Esophagus squamous epithelium (tissue), 5 donors: Measurements from ENCODE around the gene KLF7. TPM values are rescaled to one million over a fixed set of nuclear protein-coding genes. Genes with fewer than 3 reads are reported as not detected.

ENCODE experiments used
- DNase-seq: peaks from one replicate; lab custom pipeline; 2025; lab: John Stamatoyannopoulos, UW
- H3K27ac ChIP-seq, 4 donors: fragments of 200-600 bp; sonication (generic); one replicate each; pipeline ENCODE4 v1.5.1; 2016 to 2019; ENCODE audit warnings: mild to moderate bottlenecking in 1 of 4
- H3K27me3 ChIP-seq, 4 donors: fragments of 200-600 bp; sonication (generic); 1 replicate in 3 of 4; 2 replicates in 1 of 4; pipeline versions ENCODE4 v1.5.1 to v1.6.0; 2017 to 2021; ENCODE audit warnings: antibody characterized with exemption in 1 of 4
- H3K36me3 ChIP-seq, 3 donors: fragments of 200-600 bp; sonication (generic); one replicate each; pipeline ENCODE4 v1.5.1; 2016 to 2019
- H3K4me1 ChIP-seq, 3 donors: fragments of 200-600 bp; sonication (generic); one replicate each; pipeline ENCODE4 v1.5.1; 2017 to 2019
- H3K4me3 ChIP-seq, 4 donors: fragments of 200-600 bp; sonication (generic); 1 replicate in 3 of 4; 2 replicates in 1 of 4; pipeline ENCODE4 v1.5.1; 2016 to 2019; ENCODE audit warnings: mild to moderate bottlenecking in 2 of 4, moderate library complexity in 1 of 4
- H3K9me3 ChIP-seq, 3 donors: fragments of 200-600 bp; sonication (generic); one replicate each; pipeline ENCODE4 v1.5.1; 2016 to 2019
- POLR2A ChIP-seq, 4 donors: fragments of 450-650 bp; IDR thresholded peaks; one replicate each; pipeline ENCODE4 v1.6.1; 2017; ENCODE audit warnings: antibody characterized with exemption in 4 of 4, mild to moderate bottlenecking in 4 of 4, moderate library complexity in 3 of 4
- WGBS, 2 donors: methylation state at CpG; one replicate each; pipeline ENCODE4 v1.1.5; 2018; 5-methylcytosine and 5-hydroxymethylcytosine counted together
- intact Hi-C: fragments of 100-400 bp; cut with DNase I; formaldehyde crosslinking; loops from one replicate; pipeline ENCODE4 v1.15.0; 2022
- total RNA-seq, 4 donors: library from RNA; depleted of rRNA; stranded (reverse); fragments of >200 nt; gene quantifications; one replicate each; pipeline ENCODE4 v1.1.0, GENCODE V29; 2016
- TF ChIP-seq, protein P1 (sequence below), 6 experiments: fragments of 450-650 bp in 4 of 6; fragments of 200-600 bp in 2 of 6; sonication (generic) in 2 of 6; IDR thresholded peaks; one replicate each; pipeline ENCODE4 v1.5.1; 2016 to 2019; ENCODE audit warnings: antibody characterized with exemption in 6 of 6, mild to moderate bottlenecking in 4 of 6, moderate library complexity in 4 of 6
- donor health status: DM: yes; HTN: yes; CAD: no.

The KLF7 gene
- total RNA-seq, 4 donors from 2014 or later = 6.5 to 24.8 (median 15.2) TPM

DNA sequence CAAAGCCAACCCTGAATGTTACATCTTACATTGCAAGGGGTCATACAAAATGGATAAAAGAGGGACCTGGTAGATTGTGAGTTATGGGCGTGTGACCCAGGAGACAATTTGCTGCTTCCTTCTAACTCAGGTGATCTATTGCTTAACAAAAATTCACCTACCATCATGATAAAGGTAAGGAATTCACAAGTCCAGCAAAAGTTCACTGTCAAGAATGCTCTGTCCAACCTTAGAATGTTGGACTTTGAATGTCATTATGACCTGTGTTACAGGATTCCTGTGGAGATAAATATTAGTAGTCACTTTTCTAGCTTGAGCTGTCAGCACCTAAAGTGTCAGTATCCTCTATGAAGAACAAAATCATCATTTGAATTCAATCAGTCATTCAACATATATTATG lies 7.9 kb upstream of the KLF7 start:
- H3K9me3 ChIP-seq = no peaks in the 10 kb centered on the region
- TF ChIP-seq, protein P1, sequence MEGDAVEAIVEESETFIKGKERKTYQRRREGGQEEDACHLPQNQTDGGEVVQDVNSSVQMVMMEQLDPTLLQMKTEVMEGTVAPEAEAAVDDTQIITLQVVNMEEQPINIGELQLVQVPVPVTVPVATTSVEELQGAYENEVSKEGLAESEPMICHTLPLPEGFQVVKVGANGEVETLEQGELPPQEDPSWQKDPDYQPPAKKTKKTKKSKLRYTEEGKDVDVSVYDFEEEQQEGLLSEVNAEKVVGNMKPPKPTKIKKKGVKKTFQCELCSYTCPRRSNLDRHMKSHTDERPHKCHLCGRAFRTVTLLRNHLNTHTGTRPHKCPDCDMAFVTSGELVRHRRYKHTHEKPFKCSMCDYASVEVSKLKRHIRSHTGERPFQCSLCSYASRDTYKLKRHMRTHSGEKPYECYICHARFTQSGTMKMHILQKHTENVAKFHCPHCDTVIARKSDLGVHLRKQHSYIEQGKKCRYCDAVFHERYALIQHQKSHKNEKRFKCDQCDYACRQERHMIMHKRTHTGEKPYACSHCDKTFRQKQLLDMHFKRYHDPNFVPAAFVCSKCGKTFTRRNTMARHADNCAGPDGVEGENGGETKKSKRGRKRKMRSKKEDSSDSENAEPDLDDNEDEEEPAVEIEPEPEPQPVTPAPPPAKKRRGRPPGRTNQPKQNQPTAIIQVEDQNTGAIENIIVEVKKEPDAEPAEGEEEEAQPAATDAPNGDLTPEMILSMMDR (IDR thresholded peaks at IDR 0.05) = no peak
- TF ChIP-seq POLR2A (IDR thresholded peaks at IDR 0.05) = no peak
- intact Hi-C loops = no loop called here
- no peak overlapping the region for H3K27ac ChIP-seq
- H3K4me3 ChIP-seq = no peak overlapping the region
- WGBS, 2 donors = 75 to 100% methylated on average over 1 of the region's 1 CpG
- no peak for DNase-seq
- no peaks in the 10 kb centered on the region for H3K4me1 ChIP-seq
- no peaks in the 10 kb centered on the region for H3K27me3 ChIP-seq
- H3K36me3 ChIP-seq = no peaks in the 10 kb centered on the region

DNA sequence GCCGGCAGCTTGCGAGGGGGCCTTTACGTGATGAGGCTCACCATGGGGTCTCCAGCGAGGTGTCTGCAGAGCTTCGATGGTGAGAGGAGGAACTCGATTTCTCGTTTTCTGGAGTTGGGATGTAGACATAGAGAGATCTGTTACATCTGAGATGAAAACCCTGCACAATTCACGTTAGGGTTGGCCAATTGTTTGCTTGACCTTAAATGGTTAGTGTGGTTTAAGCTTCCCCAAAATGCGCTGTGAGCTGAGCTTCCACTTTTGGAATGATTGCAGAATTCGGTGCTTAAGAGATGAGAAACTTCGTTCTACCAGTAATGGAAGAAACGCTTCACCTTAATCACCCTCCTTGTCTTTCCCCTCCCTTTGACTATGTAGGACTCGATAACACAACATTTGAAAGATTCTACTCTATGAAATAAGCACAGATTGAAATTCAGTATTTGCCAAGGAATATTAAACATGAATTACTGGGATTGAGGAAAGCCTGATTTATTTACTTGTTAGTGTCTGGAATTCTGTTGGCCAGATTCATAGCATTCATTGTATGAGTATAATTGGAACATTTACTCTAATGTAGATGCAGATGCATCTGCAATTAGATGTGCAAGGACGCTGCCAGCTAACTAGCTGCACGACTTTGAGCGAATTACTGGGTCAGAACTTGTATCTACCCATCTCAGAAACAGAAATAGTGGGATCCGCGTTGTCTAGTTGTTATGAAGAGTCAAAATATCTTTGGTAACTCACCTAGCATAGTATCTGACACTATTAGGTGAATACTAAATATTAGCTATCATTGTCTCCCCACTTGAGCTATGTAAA lies 1.6 kb upstream of the KLF7 start:
- Histone ChIP-seq H3K27me3 (no peaks in the 10 kb centered on the region), H3K27ac (peak overlapping the region; percentile 93 to 100 (median 100)), H3K4me3 (peak overlapping the region; percentile 68 to 91 (median 76)), H3K9me3 (no peaks in the 10 kb centered on the region), H3K4me1 (peaks cover 2 to 33% (median 8%) of the 10 kb centered on the region in 3 donors), H3K36me3 (no peaks in the 10 kb centered on the region)
- DNase-seq = no peak
- intact Hi-C loops = loop anchor here (10.0 kb wide), 1 partner anchor 297 kb away; no protein-coding TSS in a partner anchor
- no peak for TF ChIP-seq POLR2A (IDR thresholded peaks at IDR 0.05)
- TF ChIP-seq, protein P1 (IDR thresholded peaks at IDR 0.05) = no peak
- WGBS, 2 donors = 24 to 27% methylated on average over 18 of the region's 18 CpGs

DNA sequence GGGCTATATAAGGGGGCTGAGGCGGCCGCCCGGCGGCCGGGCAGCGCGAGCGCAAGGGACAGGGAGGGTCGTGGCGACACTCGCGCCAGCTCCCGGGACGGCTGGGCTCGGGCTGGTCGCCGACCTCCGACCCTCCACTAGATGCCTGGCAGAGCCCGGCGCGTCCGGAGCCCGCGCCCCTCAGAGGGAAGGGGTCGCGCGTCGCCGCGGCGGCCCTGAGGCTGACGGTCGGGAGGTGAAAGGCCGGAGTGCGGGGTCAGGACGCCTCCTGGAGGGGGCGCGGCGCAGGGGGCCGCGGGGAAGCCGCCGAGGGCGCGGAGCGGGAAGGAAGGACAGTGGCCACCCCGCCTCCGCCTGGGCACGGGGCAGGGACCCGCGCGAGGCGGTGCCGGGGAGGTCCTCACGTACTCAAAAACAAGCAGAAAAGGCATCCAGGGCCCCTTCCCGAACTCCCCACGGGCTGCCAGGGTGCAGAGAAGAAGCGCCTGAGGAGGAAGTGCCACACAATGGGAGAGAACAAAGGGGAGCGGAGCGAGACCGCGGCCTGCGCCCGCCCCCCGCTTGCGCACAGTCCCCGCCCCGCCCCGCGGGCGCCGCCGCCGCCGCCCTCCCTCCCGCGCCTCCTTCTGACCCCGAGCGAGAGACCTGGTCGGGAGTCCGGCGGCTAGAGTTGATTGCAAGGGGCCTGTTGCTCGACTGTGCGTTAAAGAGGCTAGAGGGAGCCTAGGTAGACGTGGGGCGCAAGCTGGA lies 776 bp upstream of the KLF7 start:
- 0 to 4% methylated on average over 2 to 4 of the region's 86 CpGs for WGBS, 2 donors
- H3K27ac ChIP-seq = peak overlapping the region; percentile 93 to 100 (median 100)

DNA sequence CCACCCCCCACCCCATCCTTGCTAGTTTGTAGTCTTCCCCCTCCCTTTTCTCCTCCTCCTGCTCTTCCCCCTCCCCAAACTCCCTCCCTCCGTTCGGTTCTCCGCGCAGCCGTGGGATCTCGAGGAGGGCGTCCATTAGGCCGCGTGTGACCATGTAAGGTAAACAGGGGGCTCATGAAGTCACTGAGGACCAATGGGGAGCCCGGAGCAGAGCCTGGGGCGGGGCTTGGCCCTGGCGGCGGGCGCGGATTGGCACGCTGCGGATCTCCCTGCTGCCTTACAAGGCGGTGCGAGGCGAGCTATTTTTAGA lies 246 bp upstream of the KLF7 start:
- peak overlapping the region; percentile 93 to 100 (median 100) for H3K27ac ChIP-seq
- TF ChIP-seq POLR2A (IDR thresholded peaks at IDR 0.05) = no peak
- TF ChIP-seq, protein P1 (IDR thresholded peaks at IDR 0.05) = no peak

More for the DNA sequence above, 776 bp upstream of the KLF7 start:
- Histone ChIP-seq H3K27me3 (no peaks in the 10 kb centered on the region), H3K36me3 (no peaks in the 10 kb centered on the region), H3K9me3 (no peaks in the 10 kb centered on the region), H3K4me3 (peak overlapping the region; percentile 68 to 91 (median 76)), H3K4me1 (peaks cover 8 to 41% (median 9%) of the 10 kb centered on the region in 3 donors)
- TF ChIP-seq, protein P1 (IDR thresholded peaks at IDR 0.05) = peak in 2 of 6 experiments; percentile 47 to 52
- peak in 3 of 4 donors; percentile 82 to 97 (median 97) for TF ChIP-seq POLR2A (IDR thresholded peaks at IDR 0.05)
- DNase-seq = peak; percentile 29
- intact Hi-C loops = loop anchor here (10.0 kb wide), 1 partner anchor 298 kb away; no protein-coding TSS in a partner anchor

More for the DNA sequence above, 246 bp upstream of the KLF7 start:
- no CpG with 5 or more reads among the region's 20 CpGs for WGBS, 2 donors
- Histone ChIP-seq H3K4me3 (peak overlapping the region; percentile 68 to 91 (median 76)), H3K27me3 (no peaks in the 10 kb centered on the region), H3K9me3 (no peaks in the 10 kb centered on the region), H3K4me1 (peaks cover 8 to 46% (median 14%) of the 10 kb centered on the region in 3 donors), H3K36me3 (no peaks in the 10 kb centered on the region)
- intact Hi-C loops = loop anchor here (10.0 kb wide), 1 partner anchor 299 kb away; no protein-coding TSS in a partner anchor
- DNase-seq = peak; percentile 94
